H1 (cell line): ENCODE data around the gene PLXDC2.

Experiments
- CREB1 ChIP-seq: IDR thresholded peaks from 2 replicates; pipeline ENCODE4 v1.6.1; 2012; ENCODE audit warnings: inconsistent platforms
- CTCF ChIP-seq, 3 experiments: IDR thresholded peaks; 1 replicate in 2 of 3; 2 replicates in 1 of 3; pipeline versions ENCODE4 v1.5.1 to v1.6.1; 2011; ENCODE audit warnings: low read length in 3 of 3, mild to moderate bottlenecking in 3 of 3, inconsistent platforms in 2 of 3, low read depth in 1 of 3, moderate library complexity in 1 of 3; ENCODE audit not compliant: insufficient read depth in 1 of 3; ENCODE audit errors: control extremely low read depth in 1 of 3
- EZH2 ChIP-seq: fragments of 200-600 bp; sonication (generic); IDR thresholded peaks from 2 replicates; pipeline ENCODE4 v1.7.1; 2012; ENCODE audit warnings: low read depth, mild to moderate bottlenecking, moderate library complexity, low read length, inconsistent platforms; ENCODE audit not compliant: severe bottlenecking
- GABPA ChIP-seq: IDR thresholded peaks from 2 replicates; pipeline ENCODE4 v1.6.1; 2011; ENCODE audit warnings: mild to moderate bottlenecking, low read length, moderate library complexity, borderline replicate concordance; ENCODE audit not compliant: insufficient read depth
- GTF2F1 ChIP-seq: IDR thresholded peaks from 2 replicates; pipeline ENCODE4 v1.6.1; 2012; ENCODE audit warnings: low read depth, low read length, improper control_type of control experiment, borderline replicate concordance
- JUND ChIP-seq: IDR thresholded peaks from 2 replicates; pipeline ENCODE4 v1.6.1; 2011; ENCODE audit warnings: mild to moderate bottlenecking, improper control_type of control experiment, low read length
- PHF8 ChIP-seq: fragments of 200-600 bp; sonication (generic); conservative IDR thresholded peaks from 2 replicates; pipeline ENCODE4 v1.7.1; 2012; ENCODE audit warnings: low read depth, mild to moderate bottlenecking, inconsistent platforms, low read length, moderate library complexity
- POLR2A ChIP-seq, 2 experiments: IDR thresholded peaks; 1 replicate in 1 of 2; 2 replicates in 1 of 2; pipeline ENCODE4 v1.6.1; 2011; ENCODE audit warnings: low read depth in 2 of 2, low read length in 2 of 2, mild to moderate bottlenecking in 2 of 2; ENCODE audit errors: control extremely low read depth in 1 of 2
- RAD21 ChIP-seq, 2 experiments: IDR thresholded peaks in 1 of 2; conservative IDR thresholded peaks in 1 of 2; 2 replicates each; pipeline ENCODE4 v1.6.1; 2011; ENCODE audit warnings: low read depth in 2 of 2, low read length in 2 of 2, improper control_type of control experiment in 1 of 2, inconsistent platforms in 1 of 2, mild to moderate bottlenecking in 1 of 2, moderate library complexity in 1 of 2
- TAF1 ChIP-seq: IDR thresholded peaks from 2 replicates; pipeline ENCODE4 v1.6.1; 2011; ENCODE audit warnings: mild to moderate bottlenecking, low read depth, low read length
- TAF7 ChIP-seq: optimal IDR thresholded peaks from 2 replicates; pipeline ENCODE3; 2011; ENCODE audit warnings: low read depth, mild to moderate bottlenecking, inconsistent platforms, low read length, moderate library complexity, borderline replicate concordance
- YY1 ChIP-seq: IDR thresholded peaks from 2 replicates; pipeline ENCODE4 v1.6.1; 2011; ENCODE audit warnings: low read depth, mild to moderate bottlenecking, low read length

DNA sequence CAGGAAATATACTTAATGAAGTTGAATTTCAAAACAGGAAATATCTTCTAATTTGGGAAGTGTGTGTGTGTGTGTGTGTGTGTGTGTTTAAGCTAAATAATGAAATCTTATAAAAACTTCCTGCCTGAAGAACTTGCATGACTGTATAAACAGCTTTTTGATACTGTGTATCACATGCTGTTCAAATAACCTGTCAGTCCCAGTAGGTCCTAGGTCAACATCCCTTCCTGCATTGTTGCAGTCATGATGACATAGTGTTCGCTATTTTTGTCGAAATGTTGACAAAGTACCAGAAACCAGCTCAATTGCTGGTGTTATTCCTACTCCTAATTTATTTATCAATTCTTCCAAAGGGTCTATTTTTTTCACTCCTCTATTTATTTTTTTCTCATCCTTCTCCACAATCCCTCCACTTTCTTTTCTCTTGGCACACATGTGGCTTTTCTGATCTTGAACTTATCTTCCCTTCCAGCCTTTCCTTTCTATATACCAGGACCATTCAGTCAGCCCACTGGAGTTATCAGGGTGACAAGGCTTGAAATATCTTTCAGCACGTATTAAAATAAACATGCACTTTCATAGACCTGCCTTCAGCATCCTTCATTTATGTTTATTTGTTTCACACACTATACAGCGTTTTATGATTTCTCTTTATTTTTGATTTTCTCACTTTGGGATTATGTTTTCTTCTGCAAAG is 115.8 kb downstream of the PLXDC2 start:
- TF ChIP-seq PHF8: no peak
- TF ChIP-seq CREB1: no peak
- no peak for TF ChIP-seq TAF1
- TF ChIP-seq CTCF (IDR thresholded peaks at IDR 0.05; ENCODE audit: control extremely low read depth in 1 of 3, insufficient read depth in 1 of 3, low read depth in 1 of 3, low read length in 3 of 3): no peak
- TF ChIP-seq POLR2A (IDR thresholded peaks at IDR 0.05; ENCODE audit: control extremely low read depth in 1 of 2, low read depth in 2 of 2, low read length in 2 of 2): no peak
- no peak for TF ChIP-seq RAD21 (IDR thresholded peaks at IDR 0.05 in 1 of 2, conservative IDR thresholded peaks at IDR 0.05 in 1 of 2; ENCODE audit: low read depth in 2 of 2, low read length in 2 of 2)
- no peak for TF ChIP-seq EZH2
- no peak for TF ChIP-seq YY1
- TF ChIP-seq JUND: no peak
- TF ChIP-seq GABPA: no peak
- no peak for TF ChIP-seq TAF7
- TF ChIP-seq GTF2F1: no peak
